ENCODE data around the gene SLC25A23.

SLC25A23 gene

GRCh38 chr19:6451583-6452222 lies 7.9 kb downstream of the SLC25A23 start:
- no peak overlapping the region for H2AFZ ChIP-seq (ENCODE audit: low read length)
- no peak for TF ChIP-seq EZH2phosphoT487 (IDR thresholded peaks at IDR 0.05; ENCODE audit: low read length)
- TF ChIP-seq EZH2 (optimal IDR thresholded peaks at IDR 0.05; ENCODE audit: low read depth, low read length), result no peak
- TF ChIP-seq CTCF (IDR thresholded peaks at IDR 0.05; ENCODE audit: low read length), result no peak
- H3K27me3 ChIP-seq (replicated peaks; ENCODE audit: insufficient read depth, low read length), result no peaks in the 10 kb centered on the region
- no peaks in the 10 kb centered on the region for H3K9me3 ChIP-seq (replicated peaks; ENCODE audit: insufficient read depth, low read length)
- no peak for DNase-seq
- no peak overlapping the region for H3K27ac ChIP-seq (ENCODE audit: low read length)
- H3K4me3 ChIP-seq (ENCODE audit: low read length), result no peak overlapping the region
- H3K4me2 ChIP-seq (ENCODE audit: low read depth, low read length), result no peak overlapping the region
- H3K4me1 ChIP-seq (ENCODE audit: low read length), result no peaks in the 10 kb centered on the region
- no peaks in the 10 kb centered on the region for H3K9me2 ChIP-seq (replicated peaks; ENCODE audit: insufficient read depth, low read length)
- no peaks in the 10 kb centered on the region for H3F3A ChIP-seq (ENCODE audit: insufficient read depth, low read length)
- H3K79me2 ChIP-seq (ENCODE audit: low read length), result no peaks in the 10 kb centered on the region
- H3K9ac ChIP-seq (ENCODE audit: low read length), result no peak overlapping the region
- 0 out of 2 replicates have a peak, but pooled peaks cover 5% of the 10 kb centered on the region for H3K36me3 ChIP-seq (replicated peaks; ENCODE audit: insufficient read depth, low read length)
- no peaks in the 10 kb centered on the region for H4K20me1 ChIP-seq (ENCODE audit: insufficient read depth, low read length)

- no peak for TF ChIP-seq EZH2phosphoT487 (IDR thresholded peaks at IDR 0.05; ENCODE audit: low read length)
- no peak for TF ChIP-seq EZH2 (optimal IDR thresholded peaks at IDR 0.05; ENCODE audit: low read depth, low read length)
- TF ChIP-seq CTCF (IDR thresholded peaks at IDR 0.05; ENCODE audit: low read length), result no peak
- Histone ChIP-seq H3K9ac (ENCODE audit: low read length) (no peak overlapping the region), H3K9me3 (replicated peaks; ENCODE audit: insufficient read depth, low read length) (no peaks in the 10 kb centered on the region), H3K79me2 (ENCODE audit: low read length) (no peaks in the 10 kb centered on the region), H3K4me1 (ENCODE audit: low read length) (no peaks in the 10 kb centered on the region), H3K4me3 (ENCODE audit: low read length) (no peak overlapping the region), H3K9me2 (replicated peaks; ENCODE audit: insufficient read depth, low read length) (no peaks in the 10 kb centered on the region), H3K27me3 (replicated peaks; ENCODE audit: insufficient read depth, low read length) (no peaks in the 10 kb centered on the region), H3K36me3 (replicated peaks; ENCODE audit: insufficient read depth, low read length) (0 out of 2 replicates have a peak, but pooled peaks cover 5% of the 10 kb centered on the region), H2AFZ (ENCODE audit: low read length) (no peak overlapping the region), H4K20me1 (ENCODE audit: insufficient read depth, low read length) (no peaks in the 10 kb centered on the region), H3K27ac (ENCODE audit: low read length) (no peak overlapping the region), H3K4me2 (ENCODE audit: low read depth, low read length) (no peak overlapping the region), H3F3A (ENCODE audit: insufficient read depth, low read length) (no peaks in the 10 kb centered on the region)
- no peak for DNase-seq
Observed at GRCh38 chr19:6450166-6450565, 9.4 kb downstream of the SLC25A23 start.

- Histone ChIP-seq H3K4me3 (ENCODE audit: low read length) (no peak overlapping the region), H3K27ac (ENCODE audit: low read length) (no peak overlapping the region), H3F3A (ENCODE audit: insufficient read depth, low read length) (no peaks in the 10 kb centered on the region), H3K9me3 (replicated peaks; ENCODE audit: insufficient read depth, low read length) (no peaks in the 10 kb centered on the region), H3K4me1 (ENCODE audit: low read length) (no peaks in the 10 kb centered on the region), H3K9ac (ENCODE audit: low read length) (no peak overlapping the region), H3K27me3 (replicated peaks; ENCODE audit: insufficient read depth, low read length) (no peaks in the 10 kb centered on the region), H2AFZ (ENCODE audit: low read length) (no peak overlapping the region), H3K36me3 (replicated peaks; ENCODE audit: insufficient read depth, low read length) (no peaks in the 10 kb centered on the region), H3K9me2 (replicated peaks; ENCODE audit: insufficient read depth, low read length) (no peaks in the 10 kb centered on the region), H4K20me1 (ENCODE audit: insufficient read depth, low read length) (no peaks in the 10 kb centered on the region), H3K79me2 (ENCODE audit: low read length) (no peaks in the 10 kb centered on the region), H3K4me2 (ENCODE audit: low read depth, low read length) (no peak overlapping the region)
- TF ChIP-seq CTCF (IDR thresholded peaks at IDR 0.05; ENCODE audit: low read length) (no peak), EZH2phosphoT487 (IDR thresholded peaks at IDR 0.05; ENCODE audit: low read length) (no peak), EZH2 (optimal IDR thresholded peaks at IDR 0.05; ENCODE audit: low read depth, low read length) (no peak)
- DNase-seq, result no peak
Observed at GRCh38 chr19:6448045-6448444, 11.5 kb downstream of the SLC25A23 start.
